NCI-H526 treated with DMSO at 0.1 percent for 48 hours (cell line): ENCODE results near the gene HSPA4L.

Experiments used
- DNase-seq: peaks from one replicate; lab custom pipeline; 2025; lab: John Stamatoyannopoulos, UW

Gene HSPA4L

GRCh38 chr4:127782275-127783025, at the start of gene HSPA4L:
TSS of gene HSPA4L (plus strand) at chr4:127782322. CDS start at chr4:127782551, 229 bp downstream.
- peak; percentile 85 for DNase-seq

- DNase-seq = peak; percentile 39
These were observed 49.3 kb upstream of the HSPA4L start for GRCh38 chr4:127732623-127733328.

- no peak for DNase-seq
These were observed 47.1 kb upstream of the HSPA4L start for GRCh38 chr4:127734976-127735375.

- DNase-seq = no peak
These were observed 44.8 kb upstream of the HSPA4L start for GRCh38 chr4:127737295-127737694.

GRCh38 chr4:127741247-127741646, 40.9 kb upstream of the HSPA4L start:
- no peak for DNase-seq

- no peak for DNase-seq
These were observed 34.2 kb upstream of the HSPA4L start for GRCh38 chr4:127747883-127748282.

- DNase-seq = no peak
These were observed 33.2 kb upstream of the HSPA4L start for GRCh38 chr4:127748957-127749356.

GRCh38 chr4:127756906-127757305, 25.2 kb upstream of the HSPA4L start:
- DNase-seq = no peak

GRCh38 chr4:127759228-127759820, 22.8 kb upstream of the HSPA4L start:
- no peak for DNase-seq

- no peak for DNase-seq
These were observed 22.2 kb upstream of the HSPA4L start for GRCh38 chr4:127759893-127760292.

- DNase-seq = no peak
These were observed 10.4 kb upstream of the HSPA4L start for GRCh38 chr4:127771535-127772275.

- DNase-seq = no peak
These were observed 9.1 kb upstream of the HSPA4L start for GRCh38 chr4:127772769-127773671.

- DNase-seq = peak; percentile 79
These were observed 6.3 kb upstream of the HSPA4L start for GRCh38 chr4:127775843-127776242.

- peak; percentile 87 for DNase-seq
These were observed 5.5 kb upstream of the HSPA4L start for GRCh38 chr4:127776620-127777019.

GRCh38 chr4:127777487-127777886, 4.6 kb upstream of the HSPA4L start:
- DNase-seq = no peak

GRCh38 chr4:127778102-127778501, 4.0 kb upstream of the HSPA4L start:
- DNase-seq = peak; percentile 97

GRCh38 chr4:127780598-127780997, 1.5 kb upstream of the HSPA4L start:
- DNase-seq = no peak

GRCh38 chr4:127781300-127782024, 660 bp upstream of the HSPA4L start:
- no peak for DNase-seq

GRCh38 chr4:127782025-127782274, 172 bp upstream of the HSPA4L start:
- no peak for DNase-seq

GRCh38 chr4:127783026-127783769, 1.1 kb downstream of the HSPA4L start:
- DNase-seq = peak; percentile 80
